GM10248 (cell line): ENCODE measurements around the gene ZBTB8A.

Source experiments
- CTCF ChIA-PET: fragments of 300-600 bp; sonication (Branson Sonifier 250); formaldehyde crosslinking; extraction: SDS; loops from one replicate; lab custom pipeline; 2021; ENCODE audit warnings: antibody characterized with exemption; lab: Yijun Ruan, JAX
- POLR2A ChIA-PET: fragments of 350-650 bp; sonication (Branson Sonifier 250); formaldehyde crosslinking; extraction: SDS; loops from one replicate; lab custom pipeline; 2020; ENCODE audit warnings: antibody characterized with exemption; lab: Yijun Ruan, JAX
- DNase-seq: peaks from one replicate; pipeline ENCODE4 v3.0.0; 2012; ENCODE audit errors: extremely low spot score
- TF ChIP-seq, protein P1 (sequence below): IDR thresholded peaks from 2 replicates; pipeline ENCODE4 v1.5.1; 2012; ENCODE audit warnings: mild to moderate bottlenecking, low read depth; ENCODE audit errors: extremely low read depth, missing control alignments, control extremely low read depth

ZBTB8A gene

DNA sequence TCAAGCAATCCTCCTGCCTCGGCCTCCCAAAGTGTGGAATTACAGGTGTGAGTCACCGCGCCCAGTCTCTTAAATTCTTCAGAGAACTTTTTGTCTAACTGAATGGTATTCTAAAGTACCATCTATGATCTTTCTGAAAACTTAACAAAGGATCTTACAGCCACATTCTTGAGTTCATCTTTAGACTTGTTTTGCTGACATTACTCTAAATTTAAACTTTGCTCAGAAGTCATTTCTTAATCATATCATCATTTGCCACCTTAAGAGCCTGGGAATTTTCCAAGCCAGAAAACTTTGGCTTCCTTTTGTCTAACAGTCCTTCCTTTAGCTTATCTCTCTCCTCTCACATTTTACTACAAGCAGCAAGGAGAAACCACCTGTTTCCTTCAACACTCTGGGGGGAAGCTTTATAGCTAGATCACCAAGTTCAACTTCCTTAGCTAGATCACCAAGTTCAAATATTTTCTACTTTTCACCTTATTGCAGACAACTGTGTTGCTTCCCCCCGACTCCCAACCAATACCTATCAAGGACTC, 5.4 kb upstream of the ZBTB8A start:
- DNase-seq, result no peak
- TF ChIP-seq, protein P1, sequence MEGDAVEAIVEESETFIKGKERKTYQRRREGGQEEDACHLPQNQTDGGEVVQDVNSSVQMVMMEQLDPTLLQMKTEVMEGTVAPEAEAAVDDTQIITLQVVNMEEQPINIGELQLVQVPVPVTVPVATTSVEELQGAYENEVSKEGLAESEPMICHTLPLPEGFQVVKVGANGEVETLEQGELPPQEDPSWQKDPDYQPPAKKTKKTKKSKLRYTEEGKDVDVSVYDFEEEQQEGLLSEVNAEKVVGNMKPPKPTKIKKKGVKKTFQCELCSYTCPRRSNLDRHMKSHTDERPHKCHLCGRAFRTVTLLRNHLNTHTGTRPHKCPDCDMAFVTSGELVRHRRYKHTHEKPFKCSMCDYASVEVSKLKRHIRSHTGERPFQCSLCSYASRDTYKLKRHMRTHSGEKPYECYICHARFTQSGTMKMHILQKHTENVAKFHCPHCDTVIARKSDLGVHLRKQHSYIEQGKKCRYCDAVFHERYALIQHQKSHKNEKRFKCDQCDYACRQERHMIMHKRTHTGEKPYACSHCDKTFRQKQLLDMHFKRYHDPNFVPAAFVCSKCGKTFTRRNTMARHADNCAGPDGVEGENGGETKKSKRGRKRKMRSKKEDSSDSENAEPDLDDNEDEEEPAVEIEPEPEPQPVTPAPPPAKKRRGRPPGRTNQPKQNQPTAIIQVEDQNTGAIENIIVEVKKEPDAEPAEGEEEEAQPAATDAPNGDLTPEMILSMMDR, result no peak
- CTCF ChIA-PET, result interaction anchor here (1.0 to 4.1 kb wide), 4 partner anchors 8 to 79 kb away, joined by 3 to 36 read pairs (median 14); no protein-coding TSS in a partner anchor
- POLR2A ChIA-PET, result no interaction called here

DNA sequence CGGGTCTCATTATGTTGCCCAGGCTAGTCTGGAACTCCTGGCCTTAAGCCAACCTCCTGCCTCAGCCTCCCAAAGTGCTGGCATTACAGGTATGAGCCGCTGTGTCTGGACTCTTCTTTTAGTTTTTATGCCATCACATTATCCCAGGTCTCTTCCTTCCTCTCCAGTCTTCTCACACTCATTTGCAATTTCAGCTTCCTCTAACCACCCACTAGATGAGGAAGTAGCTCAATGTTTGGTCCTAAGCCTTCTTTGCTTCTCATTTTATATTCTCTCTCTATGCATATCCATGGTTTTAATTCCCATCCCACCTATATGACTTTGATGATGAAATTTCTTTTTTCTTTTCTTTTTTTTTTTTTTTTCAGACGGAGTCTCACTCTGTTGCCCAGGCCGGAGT, 3.1 kb upstream of the ZBTB8A start:
- ChIA-PET POLR2A (no interaction called here), CTCF (interaction anchor here (1.0 to 4.1 kb wide), 6 partner anchors 10 to 237 kb away, joined by 3 to 36 read pairs (median 3); no protein-coding TSS in a partner anchor)
- no peak for DNase-seq
- TF ChIP-seq, protein P1, result no peak

DNA sequence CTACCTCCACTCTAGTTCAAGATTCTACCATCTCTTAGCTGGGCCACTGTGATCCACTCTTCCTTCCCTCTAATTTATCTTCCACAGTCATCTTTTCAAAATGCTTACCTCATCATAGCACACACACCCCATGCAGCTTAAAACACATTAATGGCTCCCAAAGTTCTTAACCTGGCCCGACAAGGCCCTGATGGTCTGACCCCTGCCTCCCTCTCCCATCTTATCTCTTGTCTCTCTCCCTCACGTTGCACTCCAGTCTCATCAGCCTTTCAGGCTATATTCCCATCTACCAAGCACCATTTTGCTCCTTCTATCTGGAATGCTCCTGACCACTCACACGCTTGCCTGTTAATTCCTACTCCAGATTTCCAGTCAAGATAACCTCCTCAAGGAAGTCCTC, 2.5 kb upstream of the ZBTB8A start:
- no peak for DNase-seq
- ChIA-PET CTCF (interaction anchor here (1.3 to 4.1 kb wide), 3 partner anchors 11 to 39 kb away, joined by 3 to 36 read pairs (median 24); no protein-coding TSS in a partner anchor), POLR2A (no interaction called here)
- TF ChIP-seq, protein P1, result no peak

GRCh38 chr1:32539584-32540571, 651 bp downstream of the ZBTB8A start:
- TF ChIP-seq, protein P1, result no peak
- ChIA-PET CTCF (interaction anchor here (1.2 kb wide), 1 partner anchor 18 kb away, joined by 3 read pairs; no protein-coding TSS in a partner anchor), POLR2A (no interaction called here)
- DNase-seq, result peak; percentile 60

DNA sequence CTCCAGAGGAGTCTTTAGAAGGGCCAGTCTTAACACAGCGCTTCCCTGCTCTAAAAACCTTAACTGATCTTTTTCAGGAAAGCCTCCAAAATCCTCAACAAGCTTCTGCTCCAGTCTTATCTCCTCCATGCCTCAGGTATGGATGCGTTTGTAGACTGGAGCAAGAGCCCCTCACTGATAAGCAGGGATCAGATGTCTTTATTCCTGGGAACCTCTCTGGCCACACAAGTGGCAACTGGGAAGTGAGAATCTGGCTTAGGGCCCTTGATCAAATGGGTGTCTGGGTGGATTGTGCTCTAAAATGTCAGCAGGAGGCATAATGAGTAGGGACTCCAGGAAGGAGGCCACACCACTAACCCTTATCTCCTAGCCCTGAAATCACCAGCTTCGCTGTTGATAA, 1.4 kb downstream of the ZBTB8A start:
- POLR2A ChIA-PET, result no interaction called here
- CTCF ChIA-PET, result interaction anchor here (1.4 kb wide), 1 partner anchor 22 kb away, joined by 3 read pairs; no protein-coding TSS in a partner anchor
- DNase-seq, result no peak

More for the DNA sequence above, 1.4 kb downstream of the ZBTB8A start:
- TF ChIP-seq, protein P1, result no peak
